GM12892 (cell line): ENCODE results near the gene RXRA.
A peak's percentile ranks its signal among the peaks of the same experiment; 100 is the strongest.

Source experiments
- DNase-seq: peaks from one replicate; pipeline ENCODE4 v3.0.0; 2011; ENCODE audit not compliant: insufficient read length
- FAIRE-seq: peaks from 2 replicates; lab custom pipeline; 2011; peaks lifted over from hg19 to GRCh38; lab: Jason Lieb, UNC
- POLR2A ChIP-seq: IDR thresholded peaks from 2 replicates; pipeline ENCODE4 v1.6.1; 2011; ENCODE audit warnings: low read depth, low read length, control low read depth
- POLR2AphosphoS5 ChIP-seq: IDR thresholded peaks from 2 replicates; pipeline ENCODE4 v1.6.1; 2011; ENCODE audit warnings: low read depth, low read length, control low read depth
- TAF1 ChIP-seq: IDR thresholded peaks from 2 replicates; pipeline ENCODE4 v1.6.1; 2011; ENCODE audit warnings: low read depth, mild to moderate bottlenecking, control low read depth, low read length, borderline replicate concordance

The RXRA gene

DNA sequence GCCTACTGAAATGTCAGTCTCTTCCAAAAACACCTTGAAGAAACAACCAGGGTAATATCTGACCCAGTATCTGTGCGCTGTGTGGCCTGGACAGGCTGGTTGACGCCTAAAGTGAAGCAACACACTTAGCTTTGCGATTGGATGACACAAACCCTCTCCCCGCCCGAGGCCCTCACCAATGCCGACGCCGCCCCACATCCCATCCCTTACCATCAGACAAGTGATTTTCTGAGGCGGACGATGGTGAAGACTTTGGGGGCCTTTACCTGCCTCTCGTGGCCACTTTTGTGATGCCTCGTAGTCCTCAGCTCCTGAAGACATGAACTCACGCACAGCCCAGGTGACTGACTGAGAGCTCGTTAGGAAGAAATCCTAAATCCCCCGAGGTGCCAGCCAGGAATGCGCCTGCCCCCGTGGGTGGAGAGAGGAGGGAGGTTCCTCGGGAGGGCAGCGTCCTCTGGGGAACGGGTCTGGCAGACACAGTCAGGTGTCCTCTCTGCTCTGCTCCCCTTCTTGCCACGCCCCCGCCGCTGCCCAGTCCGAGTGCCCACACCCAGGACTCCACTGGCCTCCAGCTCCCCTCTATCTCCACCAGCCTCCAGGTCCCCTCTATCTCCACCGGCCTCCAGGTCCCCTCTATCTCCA, 31.0 kb upstream of the RXRA start:
- FAIRE-seq (no peak), DNase-seq (no peak)
- TF ChIP-seq POLR2AphosphoS5 (no peak), POLR2A (no peak), TAF1 (no peak)

DNA sequence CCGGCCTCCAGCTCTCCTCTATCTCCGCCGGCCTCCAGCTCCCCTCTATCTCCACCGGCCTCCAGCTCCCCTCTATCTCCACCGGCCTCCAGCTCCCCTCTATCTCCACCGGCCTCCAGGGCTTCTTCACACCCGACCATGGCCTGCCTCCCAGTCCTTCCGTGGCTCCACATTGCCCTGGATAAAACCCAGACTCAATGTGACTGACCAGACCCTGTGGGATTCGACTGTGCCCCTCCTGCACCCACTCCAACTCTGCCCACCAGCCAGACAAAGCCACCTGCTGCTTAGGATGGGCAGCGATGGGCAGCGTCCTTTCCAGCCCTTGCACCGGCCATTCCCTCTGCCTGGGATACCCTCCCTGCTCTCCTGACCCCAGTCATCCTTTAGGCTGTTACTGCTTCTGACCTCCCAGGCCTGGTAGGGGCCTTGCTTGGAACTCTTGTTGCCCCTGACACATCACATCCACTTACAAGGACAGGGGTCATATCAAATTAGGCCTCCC, 30.5 kb upstream of the RXRA start:
- TF ChIP-seq TAF1 = no peak
- no peak for TF ChIP-seq POLR2AphosphoS5
- TF ChIP-seq POLR2A = no peak
- DNase-seq (no peak), FAIRE-seq (no peak)

DNA sequence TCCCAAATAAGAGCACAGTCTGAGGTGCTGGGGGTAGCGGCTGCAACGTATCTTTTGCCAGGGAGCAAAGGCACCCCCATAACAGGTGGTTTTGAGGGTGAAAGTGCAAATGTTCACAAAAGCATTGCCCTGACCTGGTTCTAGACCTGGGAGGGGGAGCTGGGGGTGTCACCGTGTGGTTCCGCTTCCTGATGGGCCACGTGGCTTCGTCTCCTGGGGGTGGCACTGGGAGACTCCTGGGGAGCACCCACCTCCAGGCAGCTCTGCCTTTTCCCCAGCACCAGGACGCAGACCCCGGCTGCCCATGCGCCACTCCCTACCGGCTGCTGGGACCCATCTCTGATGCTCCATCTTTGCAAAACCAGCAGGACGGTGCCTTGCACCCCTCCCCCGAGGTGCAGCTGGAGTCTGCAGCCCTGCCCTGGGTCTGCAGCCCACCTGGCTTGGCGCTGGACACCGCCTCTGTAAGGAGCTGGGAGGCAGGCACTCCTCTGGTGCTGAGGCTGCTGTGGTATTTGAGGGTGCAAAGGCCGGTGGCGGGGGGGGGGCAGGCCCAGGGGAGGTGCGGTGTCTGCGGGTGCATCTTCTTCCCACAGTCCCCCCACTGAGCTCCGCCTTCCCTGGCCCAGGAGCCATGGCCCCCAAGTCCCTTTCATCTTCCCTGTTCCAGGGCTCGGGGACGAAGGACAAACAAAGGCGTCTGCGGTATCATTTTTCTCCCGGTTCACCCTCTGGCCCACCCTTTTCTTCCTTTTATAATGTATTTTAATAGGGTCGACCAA, 29.8 kb upstream of the RXRA start:
- no peak for FAIRE-seq
- TF ChIP-seq TAF1 (no peak), POLR2A (no peak)
- DNase-seq = no peak

DNA sequence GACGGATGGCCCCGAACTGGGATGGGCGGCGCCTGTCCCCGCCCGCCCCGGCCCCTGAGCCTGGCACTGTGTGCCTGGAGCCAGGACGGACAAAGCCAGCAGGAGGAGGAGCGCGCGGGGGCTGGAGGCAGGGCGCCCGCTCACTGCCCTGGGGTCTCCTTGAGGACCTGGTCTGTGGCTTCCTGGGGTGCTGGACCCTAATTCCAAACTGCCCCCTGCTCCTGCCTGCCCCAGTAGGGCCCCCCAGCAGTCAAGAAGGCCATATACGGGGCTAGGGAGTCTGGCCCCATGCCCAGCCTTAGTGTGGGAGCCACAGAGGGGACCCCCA, 29.2 kb upstream of the RXRA start:
- FAIRE-seq (no peak), DNase-seq (no peak)
- TF ChIP-seq POLR2A (no peak), POLR2AphosphoS5 (no peak), TAF1 (no peak)

DNA sequence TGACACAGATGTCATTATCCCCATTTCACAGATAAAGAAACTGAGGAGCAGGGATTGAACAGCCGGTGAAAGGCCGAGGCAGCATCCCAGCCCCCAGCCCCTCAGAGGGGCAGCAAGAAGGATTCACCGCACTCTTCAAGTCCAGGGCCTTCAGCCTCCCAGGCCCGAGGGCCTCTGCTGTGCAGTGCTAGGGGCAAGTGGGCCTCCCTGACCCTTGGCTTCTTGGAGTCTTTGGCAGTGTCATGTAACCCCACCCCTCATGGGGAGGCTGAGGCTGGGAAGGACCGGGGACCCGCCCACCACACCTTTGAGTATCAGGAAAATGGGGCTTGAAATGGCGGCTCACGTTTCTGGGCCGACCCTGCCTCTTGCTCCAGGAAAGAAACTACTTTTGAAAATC, 28.7 kb upstream of the RXRA start:
- FAIRE-seq = no peak
- TF ChIP-seq POLR2A (no peak), POLR2AphosphoS5 (no peak)
- DNase-seq = no peak

DNA sequence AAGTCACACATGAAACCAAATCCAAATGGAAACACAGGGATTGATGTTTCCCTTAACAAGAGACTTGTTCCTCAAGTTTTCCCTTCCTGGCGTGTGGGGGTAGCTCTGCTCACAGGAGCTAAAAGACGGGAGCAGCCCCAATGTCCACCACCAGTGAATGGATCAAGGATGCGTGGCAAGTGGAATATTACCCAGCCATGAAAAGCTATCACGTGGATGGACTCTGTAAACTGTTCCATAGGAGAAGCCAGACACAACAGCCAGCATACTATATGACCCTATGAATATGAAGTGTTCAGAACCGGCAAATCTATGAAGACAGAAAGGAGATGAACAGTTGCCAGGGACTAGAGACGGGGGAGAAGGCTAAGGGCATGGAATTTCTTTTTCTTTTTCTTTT, 28.3 kb upstream of the RXRA start:
- FAIRE-seq (no peak), DNase-seq (no peak)
- no peak for TF ChIP-seq POLR2AphosphoS5
- TF ChIP-seq POLR2A = no peak

DNA sequence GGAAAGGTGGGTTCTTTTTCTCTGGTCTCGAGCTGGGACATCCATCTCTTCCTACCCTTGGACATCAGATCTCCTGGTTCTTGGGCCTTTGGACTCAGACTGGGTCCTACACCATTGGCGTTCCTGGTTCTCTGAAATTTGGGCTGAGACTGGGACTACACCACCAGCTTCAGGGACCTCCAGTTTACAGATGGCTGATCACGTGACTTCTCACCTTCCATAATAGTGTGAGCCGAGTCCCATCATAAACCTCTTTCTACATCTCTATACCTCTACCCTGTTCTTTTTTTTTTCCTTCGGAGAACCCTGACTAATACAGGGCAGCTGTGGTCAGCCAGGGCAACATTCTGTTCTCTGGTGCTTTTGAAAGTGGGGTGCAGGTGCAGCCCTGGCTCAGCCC, 27.2 kb upstream of the RXRA start:
- DNase-seq (no peak), FAIRE-seq (no peak)
- TF ChIP-seq POLR2AphosphoS5 (no peak), POLR2A (no peak), TAF1 (no peak)

DNA sequence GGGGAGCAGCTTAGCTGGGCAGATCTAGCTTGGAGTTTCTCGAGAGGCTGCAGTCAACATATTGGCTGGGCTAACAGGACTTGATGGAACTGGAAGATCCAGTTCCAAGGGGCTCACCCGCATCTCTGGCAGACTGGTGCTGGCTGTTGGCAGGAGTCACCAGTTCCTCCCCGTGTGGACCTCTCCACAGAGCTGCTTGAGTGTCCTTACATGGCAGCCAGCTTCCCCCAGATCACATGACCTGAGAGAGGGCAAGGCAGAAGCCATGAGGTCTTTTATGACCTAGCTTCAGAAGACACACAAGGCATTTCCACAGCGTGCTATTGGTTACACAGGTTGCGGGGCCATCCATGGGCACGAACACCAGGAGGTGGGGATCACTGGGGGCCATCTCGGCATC, 26.4 kb upstream of the RXRA start:
- no peak for DNase-seq
- no peak for FAIRE-seq
- TF ChIP-seq TAF1 (no peak), POLR2A (no peak), POLR2AphosphoS5 (no peak)

DNA sequence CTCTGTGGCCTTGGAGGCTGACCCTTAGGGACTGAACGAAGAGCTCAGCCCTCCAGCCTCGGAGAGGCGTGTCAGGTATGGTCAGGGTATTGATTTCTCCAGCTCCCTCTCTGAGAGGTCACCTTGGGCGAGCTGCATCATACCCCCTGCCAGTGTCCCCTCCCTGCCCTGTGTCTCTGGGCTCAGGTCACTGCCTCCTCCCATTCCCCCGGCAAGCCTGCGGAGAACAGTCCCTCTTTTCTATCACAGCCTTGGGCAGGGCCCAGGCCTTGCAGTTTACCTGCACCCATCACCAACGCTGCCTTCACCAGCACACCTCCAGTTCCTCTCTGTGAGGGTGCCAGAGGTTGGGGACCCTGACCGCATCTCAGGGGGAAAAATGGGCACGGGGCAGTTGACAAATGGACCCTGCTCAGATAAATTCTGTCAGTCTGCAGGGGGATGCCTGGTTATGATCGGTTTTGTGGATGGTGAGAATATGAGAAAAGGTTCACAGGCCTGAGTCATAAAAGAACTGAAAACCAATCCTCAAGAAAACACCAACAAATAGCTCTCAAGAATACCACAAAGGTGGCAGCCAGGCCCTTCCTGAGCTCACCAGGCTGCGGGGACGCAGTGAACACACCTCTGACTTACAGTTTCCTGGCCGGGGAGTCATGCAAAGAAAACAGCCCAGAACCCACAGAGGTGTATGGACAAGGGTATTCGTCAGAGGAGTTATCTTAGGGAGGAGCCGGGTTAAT, 24.7 kb upstream of the RXRA start:
- peak; percentile 9 for FAIRE-seq
- TF ChIP-seq POLR2AphosphoS5 = no peak
- TF ChIP-seq POLR2A = no peak
- TF ChIP-seq TAF1 = no peak

DNA sequence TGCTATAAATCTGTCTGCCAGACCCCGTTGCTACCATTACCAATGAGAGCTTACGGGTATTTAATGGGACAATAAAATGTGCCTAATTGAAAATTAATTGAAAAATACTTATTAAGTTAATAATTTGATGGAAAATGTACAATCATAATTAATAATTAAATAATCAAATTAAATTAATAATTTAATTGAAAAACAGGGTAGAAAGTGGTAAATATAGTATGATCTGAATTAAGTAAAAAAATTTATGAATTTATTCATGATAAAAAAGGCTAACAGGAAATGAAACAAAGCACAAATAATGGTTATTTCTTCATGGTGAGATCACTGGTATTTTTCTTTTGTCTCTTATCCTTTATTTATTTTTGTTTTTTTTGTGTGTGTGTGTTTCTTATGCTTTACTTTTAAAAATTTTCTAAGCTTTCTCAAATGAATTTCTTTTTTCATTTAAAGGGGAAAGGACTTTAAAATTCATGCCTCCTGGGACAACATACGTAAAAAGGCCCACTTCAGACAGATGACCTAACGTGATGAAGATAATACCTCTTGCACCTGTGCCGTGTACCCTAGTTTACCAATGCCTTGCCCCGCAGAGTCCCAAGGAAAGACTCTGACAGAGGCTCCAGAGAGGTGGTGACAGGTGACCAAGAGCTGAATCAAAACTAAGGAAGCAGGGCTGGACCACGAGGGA, 24.0 kb upstream of the RXRA start:
- FAIRE-seq = no peak
- TF ChIP-seq POLR2AphosphoS5 (no peak), POLR2A (no peak), TAF1 (no peak)

More for the DNA sequence above, 24.7 kb upstream of the RXRA start:
- DNase-seq = no peak

DNA sequence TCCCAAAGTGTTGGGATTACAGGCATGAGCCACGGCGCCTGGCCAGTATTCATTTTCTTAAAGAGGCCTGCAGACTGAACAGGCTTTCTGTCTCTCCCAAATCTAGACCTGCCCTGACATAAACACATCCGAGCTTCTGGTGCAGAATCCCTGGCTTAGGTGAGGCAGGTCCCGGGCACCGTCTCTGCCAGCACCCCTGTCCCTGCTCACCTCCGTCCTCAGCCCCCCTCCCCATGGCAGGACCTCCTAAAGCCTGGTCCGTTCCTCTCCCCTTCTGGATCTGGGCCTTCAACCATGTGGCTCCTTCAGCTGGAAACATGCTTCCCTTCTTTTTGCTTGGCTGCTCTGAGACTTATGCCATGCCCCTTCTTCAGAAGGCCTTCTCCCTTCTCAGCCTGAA, 22.7 kb upstream of the RXRA start:
- no peak for TF ChIP-seq TAF1
- TF ChIP-seq POLR2A = no peak
- TF ChIP-seq POLR2AphosphoS5 = no peak
- DNase-seq (no peak), FAIRE-seq (no peak)

More for the DNA sequence above, 24.0 kb upstream of the RXRA start:
- no peak for DNase-seq
